H1 (cell line): ENCODE data around the gene CALHM5. TPM values are rescaled to one million over a fixed set of nuclear protein-coding genes. Genes with fewer than 3 reads are reported as not detected.

Experiments
- CTCF ChIA-PET: fragments of 300-600 bp; sonication (Branson Sonifier 250); formaldehyde crosslinking; loops from one replicate; lab custom pipeline; 2021; ENCODE audit not compliant: partially characterized antibody; lab: Charles Lee
- POLR2A ChIA-PET: fragments of 300-600 bp; sonication (Branson Sonifier 250); formaldehyde crosslinking; loops from one replicate; lab custom pipeline; 2021; ENCODE audit warnings: inconsistent platforms; ENCODE audit not compliant: partially characterized antibody; lab: Charles Lee
- DNase-seq, 2 experiments: peaks; one replicate each; pipeline versions ENCODE4 v3.0.0 to v3.0.0-alpha.2; 2010 to 2022; ENCODE audit warnings: low spot score in 2 of 2, low read depth in 1 of 2, mixed read lengths in 1 of 2
- FAIRE-seq: peaks from 2 replicates; lab custom pipeline; 2011; peaks lifted over from hg19 to GRCh38; lab: Jason Lieb, UNC
- H2AFZ ChIP-seq: 2 replicates; pipeline ENCODE4 v1.8.1; 2012; ENCODE audit warnings: low read length, inconsistent platforms
- H2AK5ac ChIP-seq: 2 replicates; pipeline ENCODE4 v1.6.1; 2013; ENCODE audit warnings: low read depth, low read length
- H2BK120ac ChIP-seq: replicated peaks from 2 replicates; pipeline ENCODE3; 2013; ENCODE audit warnings: low read depth, low read length, inconsistent platforms
- H2BK12ac ChIP-seq: 2 replicates; pipeline ENCODE4 v1.6.1; 2013; ENCODE audit warnings: low read depth, low read length
- H2BK15ac ChIP-seq: 2 replicates; pipeline ENCODE4 v1.6.1; 2013; ENCODE audit warnings: low read length
- H2BK20ac ChIP-seq: 2 replicates; pipeline ENCODE4 v1.6.1; 2013; ENCODE audit warnings: low read length
- H2BK5ac ChIP-seq: 2 replicates; pipeline ENCODE4 v1.6.1; 2013; ENCODE audit warnings: low read depth, low read length
- H3K14ac ChIP-seq: 2 replicates; pipeline ENCODE4 v1.6.1; 2013; ENCODE audit warnings: inconsistent platforms; ENCODE audit not compliant: insufficient read length
- H3K18ac ChIP-seq: 2 replicates; pipeline ENCODE4 v1.6.1; 2013; ENCODE audit warnings: low read length; ENCODE audit errors: extremely low read depth
- H3K23ac ChIP-seq: 2 replicates; pipeline ENCODE4 v1.6.1; 2013; ENCODE audit warnings: inconsistent platforms; ENCODE audit not compliant: insufficient read length
- H3K23me2 ChIP-seq: 2 replicates; pipeline ENCODE4 v1.6.1; 2013; ENCODE audit warnings: low read depth, low read length
- H3K27ac ChIP-seq: 2 replicates; pipeline ENCODE4 v1.6.1; 2011; ENCODE audit warnings: low read depth, low read length, inconsistent platforms
- H3K27me3 ChIP-seq, 4 experiments: replicated peaks in 1 of 4; 1 replicate in 1 of 4; 2 replicates in 3 of 4; pipeline versions ENCODE4 v1.6.1 to v1.8.1; 2011 to 2013; ENCODE audit warnings: low read length in 3 of 4, mild to moderate bottlenecking in 3 of 4, inconsistent platforms in 2 of 4, mixed read lengths in 2 of 4, moderate library complexity in 1 of 4; ENCODE audit not compliant: control insufficient read depth in 3 of 4, insufficient read depth in 3 of 4; ENCODE audit errors: extremely low read depth in 1 of 4
- H3K36me3 ChIP-seq, 4 experiments: 2 replicates each; pipeline versions ENCODE4 v1.6.1 to v1.8.1; 2011 to 2013; ENCODE audit warnings: mild to moderate bottlenecking in 4 of 4, low read length in 3 of 4, moderate library complexity in 2 of 4, control low read depth in 1 of 4, inconsistent platforms in 1 of 4; ENCODE audit not compliant: insufficient read depth in 4 of 4, control insufficient read depth in 2 of 4
- H3K4ac ChIP-seq: replicated peaks from 2 replicates; pipeline ENCODE3; 2013; ENCODE audit warnings: low read length, low read depth, mixed read lengths, inconsistent platforms; ENCODE audit not compliant: insufficient read length
- H3K4me1 ChIP-seq, 4 experiments: replicated peaks in 1 of 4; 1 replicate in 1 of 4; 2 replicates in 3 of 4; pipeline versions ENCODE4 v1.6.1 to v1.8.1; 2011 to 2013; ENCODE audit warnings: low read length in 3 of 4, inconsistent platforms in 2 of 4, mixed read lengths in 1 of 4; ENCODE audit not compliant: insufficient read depth in 4 of 4, control insufficient read depth in 3 of 4
- H3K4me2 ChIP-seq, 2 experiments: 2 replicates each; pipeline versions ENCODE4 v1.6.1 to v1.8.1; 2011 to 2013; ENCODE audit warnings: low read depth in 2 of 2, low read length in 2 of 2, control low read depth in 1 of 2, inconsistent platforms in 1 of 2, mild to moderate bottlenecking in 1 of 2; ENCODE audit not compliant: insufficient read depth in 1 of 2
- H3K4me3 ChIP-seq, 4 experiments: fragments of 200-600, 300-600 bp in 1 of 4; sonication (generic), shearing (Covaris generic), sonication (Bioruptor Twin) in 1 of 4; 2 replicates each; pipeline versions ENCODE4 v1.5.1 to v1.8.1; 2011 to 2016; ENCODE audit warnings: low read length in 4 of 4, low read depth in 3 of 4, control low read depth in 2 of 4, inconsistent platforms in 2 of 4, mild to moderate bottlenecking in 2 of 4, mixed read lengths in 1 of 4, moderate library complexity in 1 of 4; ENCODE audit not compliant: insufficient read depth in 2 of 4; ENCODE audit errors: extremely low read depth in 1 of 4
- H3K56ac ChIP-seq: replicated peaks from 2 replicates; pipeline ENCODE3; 2013; ENCODE audit warnings: low read depth, mild to moderate bottlenecking, mixed read lengths, low read length, inconsistent platforms; ENCODE audit not compliant: insufficient read length
- H3K79me1 ChIP-seq: 2 replicates; pipeline ENCODE4 v1.6.1; 2013; ENCODE audit warnings: low read depth, low read length, control low read depth
- H3K79me2 ChIP-seq, 2 experiments: 2 replicates each; pipeline versions ENCODE4 v1.6.1 to v1.8.1; 2012 to 2013; ENCODE audit warnings: low read length in 2 of 2, mild to moderate bottlenecking in 2 of 2, inconsistent platforms in 1 of 2; ENCODE audit not compliant: insufficient read depth in 2 of 2, control insufficient read depth in 1 of 2
- H3K9ac ChIP-seq, 4 experiments: replicated peaks in 1 of 4; 1 replicate in 1 of 4; 2 replicates in 3 of 4; pipeline versions ENCODE4 v1.6.1 to v1.8.1; 2011 to 2013; ENCODE audit warnings: low read depth in 3 of 4, low read length in 3 of 4, control low read depth in 2 of 4, mild to moderate bottlenecking in 2 of 4, moderate library complexity in 2 of 4, inconsistent platforms in 1 of 4; ENCODE audit errors: extremely low read depth in 1 of 4
- H3K9me3 ChIP-seq, 2 experiments: 2 replicates each; pipeline versions ENCODE4 v1.6.1 to v1.8.1; 2012 to 2013; ENCODE audit warnings: mild to moderate bottlenecking in 2 of 2, moderate library complexity in 2 of 2, control low read depth in 1 of 2, inconsistent platforms in 1 of 2, low read depth in 1 of 2, low read length in 1 of 2, mixed read lengths in 1 of 2; ENCODE audit not compliant: insufficient read depth in 2 of 2
- H4K20me1 ChIP-seq, 2 experiments: replicated peaks in 1 of 2; 2 replicates each; pipeline versions ENCODE3 to v1.8.1; 2011 to 2013; ENCODE audit warnings: inconsistent platforms in 2 of 2, low read length in 2 of 2, mild to moderate bottlenecking in 1 of 2; ENCODE audit not compliant: insufficient read depth in 2 of 2, control insufficient read depth in 1 of 2
- H4K5ac ChIP-seq: 2 replicates; pipeline ENCODE4 v1.6.1; 2013; ENCODE audit warnings: low read length, low read depth, mixed read lengths, inconsistent platforms; ENCODE audit not compliant: insufficient read length
- H4K8ac ChIP-seq: 2 replicates; pipeline ENCODE4 v1.8.0; 2013; ENCODE audit warnings: mild to moderate bottlenecking, moderate library complexity, low read length, inconsistent platforms; ENCODE audit not compliant: insufficient read depth; ENCODE audit errors: extremely low read depth
- H4K91ac ChIP-seq: replicated peaks from 2 replicates; pipeline ENCODE3; 2013; ENCODE audit warnings: low read length, mixed read lengths, inconsistent platforms; ENCODE audit not compliant: insufficient read length
- BRCA1 ChIP-seq: IDR thresholded peaks from 2 replicates; pipeline ENCODE4 v1.6.1; 2012; ENCODE audit warnings: low read depth, low read length, improper control_type of control experiment
- CEBPB ChIP-seq: IDR thresholded peaks from 2 replicates; pipeline ENCODE4 v1.6.1; 2012; ENCODE audit warnings: low read depth, low read length
- CTBP2 ChIP-seq: IDR thresholded peaks from 2 replicates; pipeline ENCODE4 v1.7.0; 2011; ENCODE audit warnings: borderline replicate concordance, mild to moderate bottlenecking, moderate library complexity, mixed read lengths, low read length; ENCODE audit not compliant: insufficient read depth, insufficient read length
- JUND ChIP-seq: IDR thresholded peaks from 2 replicates; pipeline ENCODE4 v1.6.1; 2011; ENCODE audit warnings: mild to moderate bottlenecking, improper control_type of control experiment, low read length
- NANOG ChIP-seq: IDR thresholded peaks from 2 replicates; pipeline ENCODE4 v1.6.1; 2011; ENCODE audit warnings: low read length, low read depth, mild to moderate bottlenecking, inconsistent platforms; ENCODE audit not compliant: insufficient read depth, poor library complexity, severe bottlenecking
- PHF8 ChIP-seq: fragments of 200-600 bp; sonication (generic); conservative IDR thresholded peaks from 2 replicates; pipeline ENCODE4 v1.7.1; 2012; ENCODE audit warnings: low read depth, mild to moderate bottlenecking, inconsistent platforms, low read length, moderate library complexity
- SP2 ChIP-seq: IDR thresholded peaks from 2 replicates; pipeline ENCODE4 v1.6.1; 2012; ENCODE audit warnings: mild to moderate bottlenecking, low read length, inconsistent platforms
- SUZ12 ChIP-seq: fragments of 200-600 bp; sonication (generic); IDR thresholded peaks from 2 replicates; pipeline ENCODE4 v1.6.1; 2012; ENCODE audit warnings: mild to moderate bottlenecking, inconsistent platforms, low read length, moderate library complexity, mixed read lengths
- ZNF274 ChIP-seq: IDR thresholded peaks from 2 replicates; pipeline ENCODE4 v1.7.0; 2012; ENCODE audit warnings: low read length, borderline replicate concordance; ENCODE audit errors: extremely low read depth
- WGBS, 2 experiments: shearing (Covaris generic) in 1 of 2; methylation state at CpG; one replicate each; pipeline versions ENCODE4 v1.1.6 to v1.1.7; 2013 to 2015; ENCODE audit warnings: low lambda C conversion rate in 2 of 2, mixed read lengths in 2 of 2, inconsistent platforms in 1 of 2, low coverage in 1 of 2, missing lambda C conversion rate in 1 of 2; ENCODE audit not compliant: insufficient replicate concordance in 2 of 2, insufficient coverage in 1 of 2, insufficient read length in 1 of 2; ENCODE audit errors: extremely low coverage in 1 of 2, missing lambda C conversion rate in 1 of 2; 5-methylcytosine and 5-hydroxymethylcytosine counted together
- polyA plus RNA-seq, 7 experiments: library from polyadenylated mRNA; depleted of rRNA in 3 of 7; stranded (reverse) in 5 of 7; unstranded in 2 of 7; fragments of >200 nt in 5 of 7; fragments of 200-250 nt in 2 of 7; gene quantifications; 1 replicate in 5 of 7; 2 replicates in 1 of 7; 4 replicates in 1 of 7; pipeline versions ENCODE4 v1.2.1 to v1.2.3, GENCODE V29; 2011 to 2013; ENCODE audit warnings: missing spikeins in 2 of 7, mixed read lengths in 2 of 7
- total RNA-seq: library from RNA; stranded (reverse); fragmentation: NEBNext Ultra II Directional; extraction: Animal tissue kit (Norgen Biotek cat#: 25700); gene quantifications from 2 replicates; pipeline ENCODE4 v1.2.1, GENCODE V29; 2021
- TF ChIP-seq, protein P1 (sequence below): IDR thresholded peaks from 2 replicates; pipeline ENCODE4 v1.6.1; 2012; ENCODE audit warnings: inconsistent platforms
- TF ChIP-seq, protein P2 (sequence below): IDR thresholded peaks from 2 replicates; pipeline ENCODE4 v1.6.1; 2011; ENCODE audit warnings: low read depth, mild to moderate bottlenecking, low read length; ENCODE audit not compliant: insufficient read depth

Gene CALHM5
- total and polyA plus RNA-seq, 2 of the 8 experiments (the other 6 are each of a cell fraction or from before 2014, with no cell fraction given): 0.05 to 0.09 TPM

DNA sequence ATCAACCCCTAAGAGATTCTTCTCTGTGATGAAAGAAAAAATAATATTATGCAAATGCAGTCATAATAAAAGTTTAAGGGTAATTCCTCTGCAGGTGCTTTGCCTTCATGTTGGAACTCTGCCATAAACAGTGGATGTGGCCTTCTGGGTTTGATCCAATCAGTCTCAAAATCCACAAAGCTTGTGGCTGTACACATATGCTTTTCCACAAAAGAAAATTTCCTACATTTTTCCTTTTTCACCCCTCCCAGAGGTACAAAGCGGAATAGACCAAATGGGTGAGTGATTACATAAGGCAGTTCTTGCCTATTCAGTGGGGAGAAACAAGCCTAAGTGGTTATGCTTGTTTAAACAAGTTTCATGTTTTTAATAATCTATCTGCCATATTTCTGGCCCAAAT lies 16.7 kb downstream of the CALHM5 start:
- Histone ChIP-seq H3K9ac (no peak overlapping the region), H3K79me1 (no peaks in the 10 kb centered on the region)
- WGBS, 2 experiments: 63% methylated on average over 1 of the region's 1 CpG; no CpG with 5 or more reads in 1 of the 2 experiments

More for the DNA sequence above, 16.7 kb downstream of the CALHM5 start:
- FAIRE-seq (no peak), DNase-seq (no peak)
- Histone ChIP-seq H4K91ac (no peak overlapping the region), H3K18ac (no peak overlapping the region), H3K4me3 (no peak overlapping the region), H3K4me1 (peaks cover 0 to 10% (median 6%) of the 10 kb centered on the region in 4 experiments; a peak in 4 of 7 replicates), H4K5ac (no peak overlapping the region), H2AK5ac (no peak overlapping the region), H3K9me3 (no peaks in the 10 kb centered on the region), H3K79me2 (no peaks in the 10 kb centered on the region), H2AFZ (no peak overlapping the region), H2BK12ac (no peak overlapping the region), H3K14ac (no peak overlapping the region), H4K20me1 (no peaks in the 10 kb centered on the region), H3K56ac (no peak overlapping the region), H2BK20ac (no peak overlapping the region), H3K23me2 (no peaks in the 10 kb centered on the region), H3K27ac (no peak overlapping the region), H4K8ac (no peak overlapping the region), H2BK5ac (no peak overlapping the region), H3K27me3 (no peaks in the 10 kb centered on the region), H3K36me3 (no peaks in the 10 kb centered on the region), H3K4me2 (no peak overlapping the region), H3K4ac (no peak overlapping the region), H3K23ac (no peak overlapping the region)
- POLR2A ChIA-PET: interaction anchor here (1.4 kb wide), 1 partner anchor 257 kb away, joined by 3 read pairs; no protein-coding TSS in a partner anchor
- CTCF ChIA-PET: interaction anchor here (1.7 to 2.2 kb wide), 2 partner anchors 13 to 240 kb away, joined by 5 to 11 read pairs; no protein-coding TSS in a partner anchor
- TF ChIP-seq BRCA1 (no peak), SP2 (no peak), NANOG (no peak), SUZ12 (no peak), PHF8 (no peak), JUND (no peak), CTBP2 (no peak), CEBPB (no peak), ZNF274 (no peak)
- TF ChIP-seq, protein P1, sequence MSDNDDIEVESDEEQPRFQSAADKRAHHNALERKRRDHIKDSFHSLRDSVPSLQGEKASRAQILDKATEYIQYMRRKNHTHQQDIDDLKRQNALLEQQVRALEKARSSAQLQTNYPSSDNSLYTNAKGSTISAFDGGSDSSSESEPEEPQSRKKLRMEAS: no peak
- TF ChIP-seq, protein P2, sequence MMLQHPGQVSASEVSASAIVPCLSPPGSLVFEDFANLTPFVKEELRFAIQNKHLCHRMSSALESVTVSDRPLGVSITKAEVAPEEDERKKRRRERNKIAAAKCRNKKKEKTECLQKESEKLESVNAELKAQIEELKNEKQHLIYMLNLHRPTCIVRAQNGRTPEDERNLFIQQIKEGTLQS: no peak
- TF ChIP-seq, all 59 proteins: peak for 0
- no peak overlapping the region for H2BK15ac ChIP-seq
- no peak overlapping the region for H2BK120ac ChIP-seq
